A673 (cell line): ENCODE measurements around the gene HNRNPUL1.

ENCODE experiments used
- CTCF ChIP-seq: fragments of 300-800, 200-600 bp; sonication (generic); conservative IDR thresholded peaks from 2 replicates; pipeline ENCODE4 v1.5.1; 2017; ENCODE audit warnings: low read depth, mild to moderate bottlenecking, antibody characterized with exemption, low read length, moderate library complexity, mixed read lengths
- EZH2 ChIP-seq: fragments of 200-600 bp; sonication (generic); IDR thresholded peaks from 2 replicates; pipeline ENCODE4 v1.6.1; 2017; ENCODE audit warnings: borderline replicate concordance, low read depth, mild to moderate bottlenecking, mixed read lengths, antibody characterized with exemption, low read length; ENCODE audit not compliant: poor library complexity, severe bottlenecking

DNA sequence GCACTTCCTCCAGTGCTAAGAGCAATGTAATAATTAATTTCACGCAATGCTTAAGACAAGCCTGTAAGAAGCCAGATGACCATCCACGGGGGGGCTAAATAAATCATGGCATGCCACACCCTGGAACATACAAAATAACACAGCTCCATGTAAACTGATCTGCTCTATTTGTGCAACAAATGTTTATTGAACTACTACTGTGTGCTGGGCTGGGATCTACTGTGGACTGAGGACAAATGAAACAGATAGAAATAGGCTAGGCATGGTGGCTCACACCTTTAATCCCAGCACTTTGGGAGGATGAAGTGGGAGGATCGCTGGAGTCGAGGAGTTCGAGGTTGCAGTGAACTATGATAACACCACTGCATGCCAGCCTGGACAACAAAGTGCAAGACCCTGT, 68.3 kb downstream of the HNRNPUL1 start:
- no peak for TF ChIP-seq CTCF
- no peak for TF ChIP-seq EZH2
